Heart left ventricle (tissue), 13 donors: ENCODE results near the gene STXBP6.

ENCODE experiments used
- CTCF ChIP-seq, 12 donors: fragments of 200-600 bp; sonication (generic) in 4 of 12; IDR thresholded peaks; one replicate each; pipeline versions ENCODE4 v1.5.0 to v1.8.0; 2018 to 2022; ENCODE audit warnings: antibody characterized with exemption in 12 of 12, mild to moderate bottlenecking in 5 of 12
- POLR2A ChIP-seq, 2 donors: fragments of 450-650 bp; IDR thresholded peaks; one replicate each; pipeline ENCODE4 v1.6.1; 2017; ENCODE audit warnings: antibody characterized with exemption in 2 of 2, mild to moderate bottlenecking in 2 of 2, moderate library complexity in 2 of 2
- donor health status: ischemic (EF 13 %, LVEDD 7.1; RV severe dilation, severe dysfunction).
- donor health status: DM: no; HTN: yes; CAD: no.
- donor health status: DM: no; HTN: no; CAD: no.
- donor health status: ischemic (EF 25% LVEDD 6.9; RV normal size, moderate dysfunction).
- donor health status: ischemic (EF 25% LVEDD 5.7; RV mildly dilated, moderate dysfunction).
- donor health status: ischemic (EF 35%, LVEDD 5.7; RV mildly dilated, moderate dysfunction).
- donor health status: nonischemic (EF 11% LVEDD 7.7; RV severe dilation, severe dysfunction).
- donor health status: DM: yes; HTN: yes; CAD: no.
- donor health status: PGD.
- donor health status: ischemic (EF 29% LVEDD 5.4; RV normal size, mild dysfunction).
- donor health status: nonischemic (EF 23%, LVEDD 6.1; RV moderate dilation, normal function).

GRCh38 chr14:24774187-24774915 lies 275.6 kb downstream of the STXBP6 start:
- no peak for TF ChIP-seq CTCF (IDR thresholded peaks at IDR 0.05)
- no peak for TF ChIP-seq POLR2A (IDR thresholded peaks at IDR 0.05)
